GM21717 (cell line): Measurements from ENCODE around the gene SMIM35.
A peak's percentile ranks its signal among the peaks of the same experiment; 100 is the strongest.

Experiments
- ATAC-seq: cut with Tn5 transposase; IDR thresholded peaks from one replicate; pipeline ENCODE4 v1.9.1; 2021; ENCODE audit warnings: mild to moderate bottlenecking, moderate library complexity; ENCODE audit not compliant: unreplicated experiment

SMIM35 gene

GRCh38 chr11:118046051-118046963 lies 40.5 kb downstream of the SMIM35 start:
- no peak for ATAC-seq

- no peak for ATAC-seq
Observed at GRCh38 chr11:118045191-118045590, 41.6 kb downstream of the SMIM35 start.

GRCh38 chr11:118042796-118043195 lies 44.0 kb downstream of the SMIM35 start:
- ATAC-seq, result no peak

GRCh38 chr11:118042141-118042540 lies 44.6 kb downstream of the SMIM35 start:
- no peak for ATAC-seq

GRCh38 chr11:118033443-118033842 lies 53.3 kb downstream of the SMIM35 start:
- peak; percentile 55 for ATAC-seq

GRCh38 chr11:118028626-118029025 lies 58.1 kb downstream of the SMIM35 start:
- ATAC-seq, result no peak

- no peak for ATAC-seq
Observed at GRCh38 chr11:118027694-118028093, 59.1 kb downstream of the SMIM35 start.

- no peak for ATAC-seq
Observed at GRCh38 chr11:118021146-118021545, 65.6 kb downstream of the SMIM35 start.

GRCh38 chr11:118018401-118018800 lies 68.4 kb downstream of the SMIM35 start:
- no peak for ATAC-seq

GRCh38 chr11:118017631-118018315 lies 69.0 kb downstream of the SMIM35 start:
- no peak for ATAC-seq

- ATAC-seq, result no peak
Observed at GRCh38 chr11:118017111-118017510, 69.7 kb downstream of the SMIM35 start.

- ATAC-seq, result no peak
Observed at GRCh38 chr11:118016104-118016503, 70.7 kb downstream of the SMIM35 start.

GRCh38 chr11:118015385-118015841 lies 71.3 kb downstream of the SMIM35 start:
- ATAC-seq, result no peak

- no peak for ATAC-seq
Observed at GRCh38 chr11:118014022-118014421, 72.7 kb downstream of the SMIM35 start.

- ATAC-seq, result no peak
Observed at GRCh38 chr11:118012083-118012669, 74.6 kb downstream of the SMIM35 start.

GRCh38 chr11:118010738-118011461 lies 75.9 kb downstream of the SMIM35 start:
- peak; percentile 71 for ATAC-seq

GRCh38 chr11:118009864-118010737 lies 76.7 kb downstream of the SMIM35 start:
- ATAC-seq, result peak; percentile 1

GRCh38 chr11:118008271-118008911 lies 78.4 kb downstream of the SMIM35 start:
- no peak for ATAC-seq

- ATAC-seq, result peak; percentile 32
Observed at GRCh38 chr11:118007563-118008270, 79.0 kb downstream of the SMIM35 start.
